LNCAP (cell line): ENCODE results near the gene PDX1.

ENCODE experiments used
- CTCF ChIP-seq: fragments of 450-650 bp; IDR thresholded peaks from 2 replicates; pipeline ENCODE4 v1.5.1; 2017; ENCODE audit warnings: mild to moderate bottlenecking

The PDX1 gene

GRCh38 chr13:27909378-27909777, 10.4 kb upstream of the PDX1 start:
- TF ChIP-seq CTCF, result no peak

- TF ChIP-seq CTCF, result no peak
Measured at GRCh38 chr13:27911521-27911920, 8.3 kb upstream of the PDX1 start.

- no peak for TF ChIP-seq CTCF
Measured at GRCh38 chr13:27913160-27913559, 6.6 kb upstream of the PDX1 start.

- TF ChIP-seq CTCF, result no peak
Measured at GRCh38 chr13:27915301-27916207, 4.2 kb upstream of the PDX1 start.

GRCh38 chr13:27917121-27917947, 2.5 kb upstream of the PDX1 start:
- TF ChIP-seq CTCF, result no peak

GRCh38 chr13:27918041-27918917, 1.5 kb upstream of the PDX1 start:
- TF ChIP-seq CTCF, result no peak
